Kidney (tissue), 14 donors: ENCODE data around the gene RSU1. TPM values are rescaled to one million over a fixed set of nuclear protein-coding genes. Genes with fewer than 3 reads are reported as not detected.

ENCODE experiments used
- DNase-seq, 5 donors: peaks; one replicate each; pipeline ENCODE4 v3.0.0-alpha.2; 2013 to 2020
- FAIRE-seq: peaks from 2 replicates; lab custom pipeline; 2012; peaks lifted over from hg19 to GRCh38; lab: Jason Lieb, UNC
- H3K27ac ChIP-seq, 2 donors: one replicate each; pipeline ENCODE4 v1.7.0; 2013; ENCODE audit warnings: low read depth in 2 of 2, low read length in 2 of 2, inconsistent platforms in 1 of 2
- H3K27me3 ChIP-seq: one replicate; pipeline ENCODE4 v1.7.1; 2013; ENCODE audit warnings: low read length, inconsistent platforms; ENCODE audit not compliant: control insufficient read depth, insufficient read depth
- H3K36me3 ChIP-seq, 3 donors: one replicate each; pipeline versions ENCODE4 v1.7.0 to v1.7.1; 2013; ENCODE audit warnings: low read length in 3 of 3, control low read depth in 1 of 3, inconsistent platforms in 1 of 3; ENCODE audit not compliant: insufficient read depth in 3 of 3, control insufficient read depth in 2 of 3
- H3K4me1 ChIP-seq, 3 donors: one replicate each; pipeline versions ENCODE4 v1.7.0 to v1.7.1; 2013; ENCODE audit warnings: low read length in 3 of 3, inconsistent platforms in 1 of 3, low read depth in 1 of 3; ENCODE audit not compliant: control insufficient read depth in 2 of 3, insufficient read depth in 2 of 3
- H3K4me3 ChIP-seq, 3 donors: one replicate each; pipeline versions ENCODE4 v1.7.0 to v1.8.1; 2013; ENCODE audit warnings: low read length in 3 of 3, control low read depth in 1 of 3, inconsistent platforms in 1 of 3
- H3K9ac ChIP-seq, 3 donors: one replicate each; pipeline versions ENCODE4 v1.7.0 to v1.7.1; 2013; ENCODE audit warnings: low read length in 3 of 3, control low read depth in 1 of 3, inconsistent platforms in 1 of 3
- H3K9me3 ChIP-seq, 3 donors: one replicate each; pipeline versions ENCODE4 v1.7.0 to v1.7.1; 2013; ENCODE audit warnings: low read length in 3 of 3, control low read depth in 1 of 3, inconsistent platforms in 1 of 3; ENCODE audit not compliant: control insufficient read depth in 2 of 3, insufficient read depth in 1 of 3
- intact Hi-C: fragments of 100-400 bp; cut with DNase I; formaldehyde crosslinking; loops from one replicate; pipeline ENCODE4 v1.11.1; 2022
- polyA plus RNA-seq: library from polyadenylated mRNA; stranded (reverse); fragments of 350-450 nt; fragmentation: Illumina TruSeq; extraction: RNeasy Lipid Tissue Mini Kit (QIAGEN cat#74804); gene quantifications from one replicate; pipeline ENCODE4 v1.2.3, GENCODE V29; 2014; ENCODE audit warnings: low read depth, low replicate concordance; ENCODE audit not compliant: insufficient read depth
- total RNA-seq: library from RNA; stranded (reverse); fragmentation: NEBNext Ultra II Directional; extraction: Animal tissue kit (Norgen Biotek cat#: 25700); gene quantifications from one replicate; pipeline ENCODE4 v1.2.1, GENCODE V29; 2021
- TF ChIP-seq, protein P1 (sequence below): IDR thresholded peaks from 3 replicates; pipeline ENCODE4 v1.5.1; 2012; ENCODE audit warnings: mild to moderate bottlenecking, moderate library complexity, borderline replicate concordance; ENCODE audit not compliant: insufficient read depth; ENCODE audit errors: extremely low read depth
- donor health status: control.
- donor health status: control.
- donor health status: control.
- donor health status: control.
- donor health status: control.
- donor health status: DM: yes; HTN: yes; CAD: no.
- donor health status: Normal renal cell carcinoma (clear cell type).

RSU1 gene
- total and polyA plus RNA-seq, 2 donors from 2014 or later, result 44.6 to 72.4 TPM

DNA sequence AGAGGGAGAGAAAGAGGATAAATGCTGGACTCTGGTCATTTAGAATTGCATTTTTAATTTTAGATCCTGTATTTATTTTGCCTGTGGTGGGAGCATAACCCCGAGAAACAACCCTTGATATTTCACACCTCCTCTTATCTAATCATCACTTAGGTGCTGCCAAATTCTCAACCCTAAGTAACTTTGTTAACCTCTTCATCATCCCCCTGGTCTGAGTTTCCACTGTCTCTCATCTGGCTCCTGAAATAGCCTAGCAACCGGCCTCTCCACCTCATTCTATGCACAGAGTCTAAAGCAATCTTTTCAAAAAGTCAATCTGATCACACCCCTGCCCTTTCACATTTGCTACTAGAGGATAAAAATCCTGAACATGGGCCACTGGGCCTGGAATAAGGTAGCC is 177.1 kb downstream of the RSU1 start:
- TF ChIP-seq, protein P1, sequence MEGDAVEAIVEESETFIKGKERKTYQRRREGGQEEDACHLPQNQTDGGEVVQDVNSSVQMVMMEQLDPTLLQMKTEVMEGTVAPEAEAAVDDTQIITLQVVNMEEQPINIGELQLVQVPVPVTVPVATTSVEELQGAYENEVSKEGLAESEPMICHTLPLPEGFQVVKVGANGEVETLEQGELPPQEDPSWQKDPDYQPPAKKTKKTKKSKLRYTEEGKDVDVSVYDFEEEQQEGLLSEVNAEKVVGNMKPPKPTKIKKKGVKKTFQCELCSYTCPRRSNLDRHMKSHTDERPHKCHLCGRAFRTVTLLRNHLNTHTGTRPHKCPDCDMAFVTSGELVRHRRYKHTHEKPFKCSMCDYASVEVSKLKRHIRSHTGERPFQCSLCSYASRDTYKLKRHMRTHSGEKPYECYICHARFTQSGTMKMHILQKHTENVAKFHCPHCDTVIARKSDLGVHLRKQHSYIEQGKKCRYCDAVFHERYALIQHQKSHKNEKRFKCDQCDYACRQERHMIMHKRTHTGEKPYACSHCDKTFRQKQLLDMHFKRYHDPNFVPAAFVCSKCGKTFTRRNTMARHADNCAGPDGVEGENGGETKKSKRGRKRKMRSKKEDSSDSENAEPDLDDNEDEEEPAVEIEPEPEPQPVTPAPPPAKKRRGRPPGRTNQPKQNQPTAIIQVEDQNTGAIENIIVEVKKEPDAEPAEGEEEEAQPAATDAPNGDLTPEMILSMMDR, result no peak
- DNase-seq (no peak), FAIRE-seq (no peak)
- Histone ChIP-seq H3K4me1 (no peaks in the 10 kb centered on the region), H3K27me3 (no peaks in the 10 kb centered on the region), H3K36me3 (no peaks in the 10 kb centered on the region), H3K4me3 (no peak overlapping the region), H3K9me3 (no peaks in the 10 kb centered on the region), H3K27ac (no peak overlapping the region), H3K9ac (no peak overlapping the region)
- intact Hi-C loops, result no loop called here

DNA sequence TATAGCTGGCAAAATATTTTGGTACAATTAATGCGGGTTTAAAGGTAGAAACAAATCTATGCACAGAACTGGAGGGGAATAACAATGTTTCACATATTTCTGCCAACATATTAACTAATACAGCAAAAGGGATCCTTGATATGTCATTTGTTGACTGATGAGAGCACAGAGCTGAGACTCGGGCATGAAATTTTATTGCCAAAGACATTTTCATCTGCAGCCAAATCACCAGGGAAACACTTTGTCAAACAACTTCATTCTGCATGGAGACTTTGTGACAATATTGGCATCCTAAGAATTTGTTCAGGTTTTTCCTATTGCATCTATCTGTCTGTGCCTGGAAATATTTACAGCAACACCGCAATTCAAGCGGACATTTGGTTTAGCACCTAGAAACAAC is 177.8 kb downstream of the RSU1 start:
- Histone ChIP-seq H3K9ac (no peak overlapping the region), H3K4me1 (no peaks in the 10 kb centered on the region), H3K4me3 (no peak overlapping the region), H3K36me3 (no peaks in the 10 kb centered on the region), H3K9me3 (no peaks in the 10 kb centered on the region), H3K27me3 (no peaks in the 10 kb centered on the region), H3K27ac (no peak overlapping the region)
- TF ChIP-seq, protein P1, result no peak
- DNase-seq, result no peak
- intact Hi-C loops, result no loop called here
- FAIRE-seq, result no peak

DNA sequence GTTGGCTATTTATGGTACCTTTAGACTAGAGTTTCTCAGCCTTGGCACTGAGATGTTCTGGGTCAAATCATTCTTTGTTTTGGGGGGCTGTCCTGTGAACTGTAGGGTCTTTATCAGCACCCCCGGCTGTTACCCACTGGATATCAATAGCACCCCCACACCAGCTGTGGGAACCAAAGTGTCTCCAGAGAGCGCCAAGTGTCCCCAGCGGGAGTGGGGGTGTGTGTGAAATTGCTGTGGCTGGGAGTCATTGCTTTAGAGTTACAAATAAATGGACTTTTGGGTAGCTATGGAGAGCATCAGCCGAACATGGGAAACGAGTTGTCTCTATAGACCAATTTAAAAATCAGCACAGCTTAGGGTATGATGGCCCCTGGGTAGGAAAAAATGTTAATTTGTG is 184.2 kb downstream of the RSU1 start:
- H3K27ac ChIP-seq, result no peak overlapping the region
- H3K36me3 ChIP-seq, result no peaks in the 10 kb centered on the region
- H3K4me1 ChIP-seq, result no peaks in the 10 kb centered on the region
- TF ChIP-seq, protein P1, result no peak
- no peaks in the 10 kb centered on the region for H3K9me3 ChIP-seq
- H3K9ac ChIP-seq, result no peak overlapping the region
- no peak for DNase-seq
- H3K27me3 ChIP-seq, result no peaks in the 10 kb centered on the region
- H3K4me3 ChIP-seq, result no peak overlapping the region
- FAIRE-seq, result no peak
- intact Hi-C loops, result no loop called here

DNA sequence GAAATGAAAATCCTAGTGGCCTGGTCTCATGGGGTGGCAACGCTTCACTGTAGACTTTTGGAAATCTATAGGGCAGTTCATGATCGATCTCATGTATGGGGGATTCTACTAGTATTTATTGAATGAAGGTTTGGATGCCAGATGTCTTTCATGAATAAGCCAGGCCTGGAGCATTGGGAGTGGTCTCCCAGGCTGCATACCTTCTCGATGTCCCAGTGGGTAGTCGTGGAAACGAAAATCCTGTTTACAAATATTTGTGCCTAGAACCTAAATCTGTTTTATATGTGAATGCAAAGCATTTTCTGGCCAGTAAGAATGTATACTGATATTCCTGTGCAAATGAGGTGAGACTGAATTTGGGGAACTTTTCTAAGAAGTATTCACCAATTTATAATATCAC is 190.5 kb downstream of the RSU1 start:
- DNase-seq, result no peak
- no peak overlapping the region for H3K27ac ChIP-seq
- H3K27me3 ChIP-seq, result no peaks in the 10 kb centered on the region
- no peaks in the 10 kb centered on the region for H3K9me3 ChIP-seq
- H3K36me3 ChIP-seq, result no peaks in the 10 kb centered on the region
- no peaks in the 10 kb centered on the region for H3K4me1 ChIP-seq
- H3K9ac ChIP-seq, result no peak overlapping the region
- H3K4me3 ChIP-seq, result no peak overlapping the region
- no peak for FAIRE-seq
- TF ChIP-seq, protein P1, result no peak
- intact Hi-C loops, result no loop called here
